ENCODE results near the gene ZMYM1.
"Not testable (repeated sequence)": the region's sequence is repeated elsewhere in the genome, so short reads cannot be mapped to it uniquely, and the experiment has no call there.

ZMYM1 gene

GRCh38 chr1:35079003-35079930 lies at the start of gene ZMYM1:
Gene ZMYM1 (plus strand): TSS chr1:35079385. CDS start chr1:35093988, 14,603 bp downstream.
- DNase-seq = peak; percentile 70

GRCh38 chr1:35029761-35030160 lies 49.4 kb upstream of the ZMYM1 start:
- DNase-seq = no peak

DNA sequence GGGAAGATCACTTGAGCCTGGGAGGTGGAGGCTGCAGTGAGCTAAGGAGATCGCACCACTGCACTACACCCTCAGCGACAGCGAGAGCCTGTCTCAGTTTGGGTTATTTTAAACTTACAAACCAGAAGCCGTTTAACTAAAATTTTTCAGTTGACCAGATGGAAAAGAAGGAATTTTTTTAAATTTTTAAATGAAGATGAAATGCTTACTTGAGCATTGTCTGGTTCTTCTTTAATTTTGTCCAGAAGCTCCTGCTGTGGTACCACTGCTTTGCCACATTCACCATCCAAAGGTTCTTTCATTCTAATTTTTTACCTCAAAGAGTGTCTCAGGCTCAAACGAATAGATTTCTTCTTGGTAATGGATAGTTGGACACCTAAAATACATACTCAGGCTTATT lies 48.8 kb upstream of the ZMYM1 start:
- no peak for DNase-seq

DNA sequence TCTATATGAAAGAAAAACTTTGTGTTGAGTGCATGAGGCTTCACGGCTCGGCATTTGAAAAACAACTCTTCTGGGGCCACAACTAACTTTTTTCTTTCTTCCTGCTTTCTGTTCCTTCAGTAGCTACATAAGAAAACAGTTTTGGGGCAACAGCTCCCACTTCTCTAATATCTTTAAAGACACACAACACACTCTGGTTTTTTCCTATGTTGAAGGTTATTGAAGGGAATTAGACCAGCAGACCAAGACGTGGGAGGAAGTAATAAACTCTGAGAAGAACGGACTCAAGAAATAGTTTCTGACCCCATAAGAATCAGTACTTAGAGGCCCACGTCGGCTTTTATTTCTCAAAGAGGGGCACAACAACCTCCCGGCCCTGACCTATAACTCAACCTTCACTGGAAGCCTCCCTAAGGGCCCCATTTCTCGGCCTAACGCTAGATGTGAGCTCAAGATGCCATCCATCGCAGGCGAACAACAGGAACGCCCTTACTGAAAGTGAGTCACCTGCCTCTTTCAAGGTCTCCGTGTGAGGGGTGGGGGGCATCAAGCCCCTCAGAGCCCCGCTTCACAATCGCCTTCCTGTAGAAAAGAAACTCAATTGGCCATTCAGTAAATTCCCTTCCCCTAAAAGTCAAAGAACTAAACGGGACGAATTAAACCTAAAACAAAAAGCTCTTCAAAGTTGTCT lies 48.3 kb upstream of the ZMYM1 start:
- peak; percentile 29 for DNase-seq

- DNase-seq = no peak
Observed at GRCh38 chr1:35032384-35032739, 46.8 kb upstream of the ZMYM1 start.

- DNase-seq = no peak
Observed at GRCh38 chr1:35033346-35033745, 45.8 kb upstream of the ZMYM1 start.

GRCh38 chr1:35036621-35037020 lies 42.6 kb upstream of the ZMYM1 start:
- DNase-seq = no peak

DNA sequence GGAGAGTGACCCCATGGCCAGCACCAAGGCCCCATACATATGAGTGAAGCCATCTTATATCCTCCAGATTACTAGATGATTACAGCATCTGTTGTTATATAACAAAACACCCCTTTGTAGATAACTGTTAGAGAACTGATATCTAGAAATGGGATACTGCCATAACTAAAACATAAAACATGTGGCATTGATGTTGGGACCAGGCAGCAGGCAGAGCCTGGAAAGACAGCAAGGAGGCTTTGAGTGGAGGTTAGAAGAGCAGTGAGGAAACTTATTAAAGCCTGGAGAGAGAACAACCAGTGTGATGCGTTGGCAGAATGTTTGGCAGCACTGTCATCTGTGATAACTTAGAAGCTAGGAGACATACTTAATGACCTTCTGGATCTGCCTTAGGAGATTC lies 42.0 kb upstream of the ZMYM1 start:
- DNase-seq = no peak

DNA sequence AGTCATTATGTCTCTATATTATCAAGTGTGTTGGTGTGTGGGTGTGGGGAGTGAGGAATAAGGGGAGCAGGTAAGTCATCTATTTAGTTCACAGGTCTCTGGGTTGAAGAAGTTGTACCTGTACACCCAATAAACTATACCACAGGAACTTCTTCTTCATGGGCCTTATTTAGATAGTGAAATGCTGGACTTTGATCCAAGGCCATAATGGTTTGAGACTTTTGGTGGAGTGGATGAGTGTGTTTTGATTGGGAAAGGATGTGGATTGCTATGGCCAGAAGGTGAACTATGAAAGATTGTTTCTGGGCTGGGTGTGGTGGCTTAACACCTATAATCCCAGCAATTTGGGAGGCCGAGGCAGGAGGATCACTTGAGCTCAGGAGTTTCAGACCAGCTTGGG lies 40.5 kb upstream of the ZMYM1 start:
- DNase-seq = no peak

DNA sequence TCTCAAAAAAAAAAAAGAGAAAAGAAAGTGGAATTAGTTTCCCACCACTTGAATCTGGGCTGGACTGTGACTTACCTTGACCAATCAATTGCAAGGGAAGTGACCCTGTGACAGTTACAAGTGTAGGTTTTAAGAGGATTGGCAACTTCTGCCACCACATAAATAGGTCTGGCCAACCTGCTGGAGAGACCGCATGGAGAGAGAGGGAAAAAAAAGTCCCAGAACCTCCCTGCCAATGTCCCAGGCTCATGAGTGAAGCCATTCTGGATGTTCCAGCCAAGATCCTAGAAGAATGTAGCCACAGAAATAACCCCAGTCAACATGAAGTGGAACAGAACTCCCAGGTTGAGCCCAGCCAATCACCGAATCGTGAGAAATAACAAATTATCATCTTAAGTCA lies 35.7 kb upstream of the ZMYM1 start:
- DNase-seq = no peak

- DNase-seq = no peak
Observed at GRCh38 chr1:35044431-35044830, 34.8 kb upstream of the ZMYM1 start.

DNA sequence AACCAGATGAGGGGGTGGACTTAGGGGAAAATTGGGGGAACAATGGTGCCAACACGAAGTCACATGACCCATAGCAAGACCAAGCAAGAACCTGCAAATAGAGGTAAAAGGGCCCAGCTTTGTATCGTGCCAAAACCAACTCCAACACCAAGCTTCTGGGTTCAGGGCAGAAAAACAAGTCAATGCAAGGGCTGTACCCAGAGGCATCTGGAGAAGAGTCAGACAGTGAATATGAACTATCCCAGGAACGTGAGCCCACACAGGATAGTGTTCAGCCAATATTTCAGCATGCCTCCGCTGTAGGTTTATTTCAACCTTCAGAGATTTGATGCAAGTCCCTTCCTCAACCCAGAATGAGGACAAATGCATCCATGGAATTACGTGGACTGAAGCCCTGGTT lies 32.5 kb upstream of the ZMYM1 start:
- DNase-seq = no peak

DNA sequence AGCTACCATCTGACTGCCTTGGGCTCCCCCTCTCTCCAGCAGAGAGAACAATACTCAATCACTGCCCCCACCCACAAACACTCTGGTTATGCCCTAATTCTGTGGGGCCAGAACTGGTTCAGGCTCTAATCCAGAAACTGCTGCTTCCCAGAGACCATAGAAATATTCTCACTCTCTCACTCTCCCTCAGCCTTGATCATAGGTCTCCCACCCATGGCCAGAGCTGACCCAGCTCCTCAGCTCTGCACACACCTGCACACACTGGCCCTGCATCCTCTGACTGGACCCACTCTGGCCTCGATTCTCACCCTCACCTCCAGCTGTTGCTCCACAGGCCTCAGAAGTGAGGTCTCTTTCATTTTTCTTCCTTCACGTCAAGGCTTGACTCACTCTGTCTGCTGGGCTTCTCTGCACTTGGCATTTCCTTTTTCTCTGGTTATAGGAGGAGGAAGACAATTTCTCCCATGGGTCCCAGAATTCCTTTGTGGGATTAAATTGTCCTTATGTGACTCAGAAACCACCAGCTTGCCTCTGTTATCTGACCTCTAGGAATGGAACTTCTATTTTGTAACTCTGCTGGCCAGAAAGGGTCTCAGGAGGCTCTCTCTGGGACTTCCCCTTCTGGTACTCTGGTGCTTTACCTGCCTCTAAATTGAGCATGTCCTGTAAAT lies 31.9 kb upstream of the ZMYM1 start:
- peak; percentile 59 for DNase-seq

DNA sequence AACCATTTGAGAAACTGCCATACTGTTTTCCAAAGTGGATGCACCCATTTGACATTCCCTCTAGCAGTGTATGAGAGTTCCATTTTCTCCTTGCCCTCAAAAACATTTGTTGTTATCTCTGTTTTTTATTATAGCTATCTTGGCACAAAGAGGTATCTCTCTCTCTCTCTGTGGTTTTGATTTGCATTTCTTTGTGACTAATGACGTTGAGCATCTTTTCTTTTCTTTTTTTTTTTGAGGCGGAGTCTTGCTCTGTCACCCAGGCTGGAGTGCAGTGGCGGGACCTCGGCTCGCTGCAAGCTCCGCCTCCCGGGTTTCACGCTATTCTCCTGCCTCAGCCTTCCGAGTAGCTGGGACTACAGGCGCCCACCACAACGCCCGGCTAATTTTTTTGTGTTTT lies 30.1 kb upstream of the ZMYM1 start:
- DNase-seq = peak; percentile 12

DNA sequence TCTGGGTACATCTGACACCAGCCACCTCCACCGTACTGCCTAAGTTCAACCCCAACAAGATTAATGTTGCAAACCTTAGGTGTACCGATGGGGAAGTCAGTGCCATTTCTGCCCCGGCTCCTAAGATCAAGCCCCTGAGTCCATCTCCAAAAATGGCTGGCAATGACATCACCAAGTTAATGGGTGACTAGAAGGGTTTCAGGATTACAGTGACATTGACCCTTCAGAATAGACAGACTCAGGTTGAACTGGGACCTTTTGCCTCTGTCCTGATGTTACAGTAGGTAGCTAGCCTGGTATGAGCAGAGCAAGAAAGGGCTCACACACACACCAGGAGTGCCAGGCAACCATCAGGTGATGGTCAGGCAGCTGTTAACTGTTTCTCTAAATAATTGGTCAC lies 25.8 kb upstream of the ZMYM1 start:
- DNase-seq = no peak

- DNase-seq = not testable (repeated sequence)
Observed at GRCh38 chr1:35054282-35054681, 24.9 kb upstream of the ZMYM1 start.

- DNase-seq = not testable (repeated sequence)
Observed at GRCh38 chr1:35058321-35058720, 20.9 kb upstream of the ZMYM1 start.

DNA sequence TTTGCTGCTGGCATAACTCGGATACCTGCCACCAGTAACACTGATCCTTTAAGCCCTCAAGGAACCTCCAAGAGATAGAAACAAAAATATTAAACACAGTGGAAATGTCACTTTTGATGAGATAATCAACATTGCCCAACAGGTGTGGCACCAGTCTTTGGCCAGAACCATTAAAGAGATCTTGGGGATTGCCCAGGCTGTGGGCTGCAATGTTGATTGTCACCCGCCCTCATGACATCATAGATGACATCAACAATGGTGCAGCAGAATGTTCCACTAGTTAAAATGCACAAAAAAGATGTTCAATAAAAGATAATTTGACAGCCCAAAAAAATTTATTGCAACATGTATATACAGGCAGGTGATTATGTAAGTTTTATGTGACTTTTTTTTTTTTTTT lies 20.2 kb upstream of the ZMYM1 start:
- DNase-seq = no peak

DNA sequence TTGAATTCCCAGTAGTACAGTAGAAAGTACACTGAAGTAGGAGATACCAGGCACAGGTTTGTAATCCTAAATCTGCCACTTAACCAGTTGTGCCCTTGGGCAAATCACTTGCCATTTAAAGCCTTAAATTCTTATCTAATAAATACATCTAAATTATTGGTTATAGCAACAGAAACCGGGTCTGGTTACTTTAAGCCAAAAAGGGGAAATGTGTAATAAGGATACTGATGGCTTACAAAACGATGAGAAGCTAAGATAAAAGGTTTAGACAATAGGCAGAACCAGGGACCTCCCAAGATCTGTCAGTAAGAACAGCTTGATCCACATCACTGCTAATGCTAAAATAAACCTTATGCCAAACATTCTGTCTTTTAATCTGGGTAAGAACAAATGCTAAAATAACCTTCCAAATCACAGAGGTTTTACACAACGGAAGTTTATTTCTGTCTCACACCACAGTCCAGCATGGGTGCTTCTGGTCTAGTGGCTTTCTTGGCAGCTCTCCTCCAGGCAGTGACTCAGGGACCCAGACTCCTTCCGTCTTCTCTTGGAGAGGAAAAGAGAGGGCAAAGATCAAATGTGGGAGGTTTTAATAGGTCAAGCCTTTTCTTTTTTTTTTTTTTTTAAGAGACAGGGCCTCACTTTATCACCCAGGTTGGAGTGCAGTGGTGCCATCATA lies 16.5 kb upstream of the ZMYM1 start:
- no peak for DNase-seq

DNA sequence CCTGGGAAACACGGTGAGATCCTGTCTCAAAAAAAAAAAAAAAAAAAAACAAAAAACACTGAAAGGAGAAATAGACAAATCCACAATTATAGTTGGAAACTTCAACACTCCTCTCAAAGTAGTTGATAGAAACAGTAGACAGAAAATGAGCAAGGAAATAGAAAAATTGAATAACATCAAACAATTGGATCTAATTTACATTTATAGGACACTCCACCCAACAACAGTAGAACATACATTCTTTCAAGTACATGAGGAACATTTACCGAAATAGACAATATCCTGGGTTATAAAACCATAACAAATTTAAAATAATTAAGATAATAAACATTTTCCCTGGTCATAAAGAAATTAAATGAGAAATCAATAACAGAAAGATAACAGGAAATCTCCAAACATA lies 14.9 kb upstream of the ZMYM1 start:
- DNase-seq = no peak

DNA sequence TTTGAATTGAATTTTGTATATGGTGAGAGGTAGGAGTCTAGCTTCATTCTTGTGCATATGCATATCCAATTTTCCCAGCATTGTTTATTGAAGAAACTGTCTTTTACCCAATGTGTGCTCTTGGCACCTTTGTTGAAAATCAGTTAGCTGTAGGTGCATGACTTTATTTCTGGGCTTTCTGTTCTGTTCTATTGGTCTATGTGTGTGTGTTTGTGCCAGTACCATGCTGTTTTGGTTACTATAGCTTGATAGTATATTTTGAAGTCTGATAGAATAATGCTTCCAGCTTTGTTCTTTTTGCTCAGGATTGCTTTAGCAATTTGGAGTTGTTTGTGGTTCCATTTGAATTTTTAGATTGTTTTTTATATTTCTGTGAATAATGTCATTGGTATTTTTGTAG lies 9.4 kb upstream of the ZMYM1 start:
- DNase-seq = no peak

GRCh38 chr1:35073265-35073811 lies 5.8 kb upstream of the ZMYM1 start:
- DNase-seq = no peak

- peak; percentile 35 for DNase-seq
Observed at GRCh38 chr1:35076426-35076825, 2.8 kb upstream of the ZMYM1 start.

Measured in T1000 (cell line).